A172 (cell line): ENCODE data around the gene IL12RB1. TPM values are rescaled to one million over a fixed set of nuclear protein-coding genes. Genes with fewer than 3 reads are reported as not detected.

Experiments used
- total RNA-seq: library from RNA; depleted of rRNA; stranded (reverse); fragments of >200 nt; shearing (Covaris generic); gene quantifications from 2 replicates; pipeline ENCODE4 v1.2.3, GENCODE V29; 2014; rRNA removed

The IL12RB1 gene
- total RNA-seq, 1 experiment from 2014 or later = not detected

Other genes with a start within 250 kb of the IL12RB1 start
- 0.41 and 0.69 TPM in 2 replicates for gene JAK3, start 239.0 kb downstream of the IL12RB1 start, total RNA-seq
- 827 and 953 TPM in 2 replicates for gene RPL18A, start 227.0 kb downstream of the IL12RB1 start, total RNA-seq
- gene SLC5A5, start 215.0 kb downstream of the IL12RB1 start, total RNA-seq = not detected in 2 replicates
- gene CCDC124, start 153.9 kb downstream of the IL12RB1 start, total RNA-seq = 52.3 and 55.7 TPM in 2 replicates
- 0.14 TPM in 1 of 2 replicates, not detected in the other for gene KCNN1, start 119.8 kb downstream of the IL12RB1 start, total RNA-seq
- gene ARRDC2, start 78.8 kb downstream of the IL12RB1 start, total RNA-seq = 7.4 and 12.2 TPM in 2 replicates
- gene MAST3, start 10.8 kb upstream of the IL12RB1 start, total RNA-seq = 2.7 and 3.0 TPM in 2 replicates
- 32.3 and 43.2 TPM in 2 replicates for gene PIK3R2, start 66.2 kb upstream of the IL12RB1 start, total RNA-seq
- 28.2 and 40.5 TPM in 2 replicates for gene IFI30, start 86.9 kb upstream of the IL12RB1 start, total RNA-seq
- gene MPV17L2, start 106.3 kb upstream of the IL12RB1 start, total RNA-seq = 17.1 and 40.0 TPM in 2 replicates
- gene RAB3A, start 117.1 kb upstream of the IL12RB1 start, total RNA-seq = 0.26 and 2.6 TPM in 2 replicates
- 0.02 TPM in 1 of 2 replicates, not detected in the other for gene PDE4C, start 139.5 kb upstream of the IL12RB1 start, total RNA-seq
- 0.69 and 1.2 TPM in 2 replicates for gene IQCN, start 187.5 kb upstream of the IL12RB1 start, total RNA-seq
- 91.3 and 129 TPM in 2 replicates for gene JUND, start 194.7 kb upstream of the IL12RB1 start, total RNA-seq
- gene LSM4, start 236.1 kb upstream of the IL12RB1 start, total RNA-seq = 403 and 478 TPM in 2 replicates